Globus pallidus (tissue), 1 donor: ENCODE data around the gene NLN.

Experiments
- DNase-seq: peaks from one replicate; pipeline ENCODE4 v3.0.0-alpha.2; 2015; ENCODE audit warnings: low spot score

Gene NLN

GRCh38 chr5:65873181-65873750 is 151.3 kb downstream of the NLN start:
- DNase-seq, result no peak

DNA sequence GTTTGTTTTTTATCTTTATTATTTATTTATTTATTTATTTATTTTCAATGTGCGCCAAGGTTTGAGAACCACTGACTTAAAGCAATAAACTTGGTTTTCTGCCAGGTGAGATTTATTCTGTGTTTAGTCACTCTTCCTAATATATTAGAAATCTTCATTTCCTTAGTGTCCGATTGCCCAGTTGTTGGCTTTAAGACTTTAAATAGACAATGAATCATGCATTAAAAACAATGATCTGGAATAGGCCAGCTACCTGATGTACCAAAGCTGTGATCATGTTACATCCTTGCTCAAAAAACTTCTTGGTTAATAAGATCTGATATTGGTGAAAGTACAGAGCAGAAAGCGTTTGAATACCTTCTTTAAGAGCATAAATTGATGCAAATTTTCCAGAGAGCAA is 152.2 kb downstream of the NLN start:
- DNase-seq, result no peak

DNA sequence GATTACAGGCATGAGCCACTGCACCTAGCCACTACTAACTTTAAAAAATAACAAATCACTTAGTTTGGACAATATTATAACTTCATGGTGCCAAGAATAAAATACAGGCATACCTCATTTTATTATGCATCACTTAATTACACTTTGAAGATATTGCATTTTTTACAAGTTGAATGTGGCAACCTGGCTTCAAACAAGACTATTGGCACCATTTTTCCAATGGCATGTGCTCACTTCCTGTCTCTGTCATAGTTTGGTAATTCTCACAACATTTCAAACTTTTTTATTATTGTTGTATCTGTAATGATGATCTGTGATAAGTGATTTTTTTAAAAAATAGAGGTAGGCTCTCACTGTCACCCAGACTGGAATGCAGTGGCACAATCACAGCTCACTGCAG is 154.5 kb downstream of the NLN start:
- no peak for DNase-seq

DNA sequence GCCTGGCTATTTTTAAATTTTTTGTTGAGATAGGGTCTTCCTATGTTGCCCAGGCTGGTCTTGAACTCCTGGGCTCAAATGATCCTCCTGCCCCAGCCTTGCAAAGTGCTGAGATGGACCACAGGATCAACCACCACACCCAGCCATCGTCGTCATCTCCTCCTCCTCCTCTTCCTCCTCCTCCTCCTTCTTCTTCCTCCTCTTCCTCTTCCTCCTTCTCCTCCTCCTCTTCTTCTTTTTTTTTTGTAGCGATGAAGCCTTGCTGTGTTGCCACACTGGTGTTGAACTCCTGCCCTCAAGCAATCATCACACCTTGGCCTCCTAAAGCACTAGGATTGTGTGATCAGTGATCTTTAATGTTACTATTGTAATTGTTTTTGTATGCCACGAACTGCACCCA is 155.0 kb downstream of the NLN start:
- DNase-seq, result no peak
